BLaER1 treated with 17β-estradiol and CSF1 and Interleukin-3, amounts not matched to agents 10 nM and 100 nM (cell line): ENCODE data around the gene MYO5C.

ENCODE experiments used
- H3K27ac ChIP-seq, 11 experiments: shearing (Covaris generic); formaldehyde crosslinking; 2 replicates each; pipeline ENCODE4 v1.8.1; 2022
- H3K27me3 ChIP-seq, 11 experiments: shearing (Covaris generic); formaldehyde crosslinking; 2 replicates each; pipeline ENCODE4 v1.8.1; 2022
- H3K36me3 ChIP-seq, 11 experiments: shearing (Covaris generic); formaldehyde crosslinking; 2 replicates each; pipeline ENCODE4 v1.8.1; 2022
- H3K4me1 ChIP-seq, 10 experiments: shearing (Covaris generic); formaldehyde crosslinking; 2 replicates each; pipeline ENCODE4 v1.8.1; 2022
- H3K4me2 ChIP-seq, 11 experiments: shearing (Covaris generic); formaldehyde crosslinking; 2 replicates each; pipeline ENCODE4 v1.8.1; 2022
- H3K4me3 ChIP-seq, 10 experiments: shearing (Covaris generic); formaldehyde crosslinking; 2 replicates each; pipeline ENCODE4 v1.8.1; 2022
- H3K9ac ChIP-seq, 11 experiments: shearing (Covaris generic); formaldehyde crosslinking; 2 replicates each; pipeline ENCODE4 v1.8.1; 2022
- H3K9me3 ChIP-seq, 11 experiments: shearing (Covaris generic); formaldehyde crosslinking; replicated peaks in 1 of 11; 2 replicates each; pipeline ENCODE4 v1.8.1; 2022
- H4K20me1 ChIP-seq, 11 experiments: shearing (Covaris generic); formaldehyde crosslinking; 2 replicates each; pipeline ENCODE4 v1.8.1; 2022
- Cebpa-rat ChIP-seq, 11 experiments: shearing (Covaris generic); IDR thresholded peaks; 2 replicates each; pipeline ENCODE4 v1.8.1; 2022

The MYO5C gene

GRCh38 chr15:52146776-52147175 lies 148.8 kb downstream of the MYO5C start:
- H3K4me1 ChIP-seq: peaks cover 16 to 44% (median 38%) of the 10 kb centered on the region in 10 experiments
- H3K9ac ChIP-seq: no peak overlapping the region
- peaks cover 5 to 47% (median 31%) of the 10 kb centered on the region in 11 experiments; a peak in 16 of 22 replicates for H3K36me3 ChIP-seq
- H3K27me3 ChIP-seq: no peaks in the 10 kb centered on the region
- H4K20me1 ChIP-seq: no peaks in the 10 kb centered on the region
- no peak for TF ChIP-seq Cebpa-rat (IDR thresholded peaks at IDR 0.05)
- peaks cover 0 to 22% (median 14%) of the 10 kb centered on the region in 11 experiments; a peak in 18 of 22 replicates for H3K9me3 ChIP-seq
- no peak overlapping the region for H3K4me2 ChIP-seq
- H3K4me3 ChIP-seq: no peak overlapping the region
- no peak overlapping the region for H3K27ac ChIP-seq

- Histone ChIP-seq H3K9me3 (peaks cover 0 to 22% (median 14%) of the 10 kb centered on the region in 11 experiments; a peak in 18 of 22 replicates), H4K20me1 (no peaks in the 10 kb centered on the region), H3K4me2 (no peak overlapping the region), H3K9ac (no peak overlapping the region), H3K4me3 (no peak overlapping the region), H3K27ac (no peak overlapping the region), H3K27me3 (no peaks in the 10 kb centered on the region), H3K4me1 (peaks cover 16 to 44% (median 38%) of the 10 kb centered on the region in 10 experiments), H3K36me3 (peaks cover 5 to 45% (median 31%) of the 10 kb centered on the region in 11 experiments; a peak in 16 of 22 replicates)
- TF ChIP-seq Cebpa-rat (IDR thresholded peaks at IDR 0.05): no peak
Measured at GRCh38 chr15:52146261-52146660, 149.3 kb downstream of the MYO5C start.

GRCh38 chr15:52144656-52145178 lies 150.9 kb downstream of the MYO5C start:
- H3K9ac ChIP-seq: peak overlapping the region in 7 of 11 experiments; percentile 30 to 68 (median 50); a peak in 11 of 22 replicates
- no peak for TF ChIP-seq Cebpa-rat (IDR thresholded peaks at IDR 0.05)
- H3K4me2 ChIP-seq: peak overlapping the region in 10 of 11 experiments; percentile 57 to 78 (median 68); a peak in 19 of 22 replicates
- H3K4me3 ChIP-seq: no peak overlapping the region
- H3K4me1 ChIP-seq: peaks cover 23 to 54% (median 45%) of the 10 kb centered on the region in 10 experiments
- no peaks in the 10 kb centered on the region for H3K27me3 ChIP-seq
- H3K9me3 ChIP-seq: peaks cover 0 to 22% (median 14%) of the 10 kb centered on the region in 11 experiments; a peak in 18 of 22 replicates
- H3K36me3 ChIP-seq: peaks cover 5 to 46% (median 24%) of the 10 kb centered on the region in 11 experiments; a peak in 17 of 22 replicates
- H4K20me1 ChIP-seq: no peaks in the 10 kb centered on the region
- peak overlapping the region in 9 of 11 experiments; percentile 27 to 83 (median 72); a peak in 17 of 22 replicates for H3K27ac ChIP-seq

- Histone ChIP-seq H3K9ac (peak overlapping the region in 8 of 11 experiments; percentile 24 to 68 (median 45); a peak in 11 of 22 replicates), H3K4me2 (peak overlapping the region; percentile 7 to 78 (median 65)), H3K27ac (peak overlapping the region in 9 of 11 experiments; percentile 27 to 83 (median 72); a peak in 18 of 22 replicates), H4K20me1 (no peaks in the 10 kb centered on the region), H3K9me3 (peaks cover 0 to 22% (median 14%) of the 10 kb centered on the region in 11 experiments; a peak in 18 of 22 replicates), H3K4me1 (peaks cover 31 to 60% (median 52%) of the 10 kb centered on the region in 10 experiments), H3K4me3 (no peak overlapping the region), H3K36me3 (peaks cover 0 to 40% (median 17%) of the 10 kb centered on the region in 11 experiments; a peak in 14 of 22 replicates), H3K27me3 (no peaks in the 10 kb centered on the region)
- peak in 1 of 11 experiments; percentile 30; a peak in 2 of 22 replicates for TF ChIP-seq Cebpa-rat (IDR thresholded peaks at IDR 0.05)
Measured at GRCh38 chr15:52143873-52144272, 151.7 kb downstream of the MYO5C start.
